ENCODE results near the gene RGL1. TPM values are rescaled to one million over a fixed set of nuclear protein-coding genes. Genes with fewer than 3 reads are reported as not detected.

RGL1 gene
- total RNA-seq (2022; extraction: Qiagen RNA extraction), result 0.64 to 0.95 TPM (median 0.82 TPM) in 5 replicates

GRCh38 chr1:183804916-183805841, at the start of gene RGL1:
Gene RGL1, plus strand, starts transcription at chr1:183805120. Its CDS starts 178 bp downstream, at chr1:183805298.

Other genes with a start within 250 kb of the RGL1 start
- gene NCF2, start 214.7 kb upstream of the RGL1 start, total RNA-seq (2022; extraction: Qiagen RNA extraction), result 1.1 to 2.3 TPM (median 1.9 TPM) in 5 replicates
- 145 to 189 TPM (median 176 TPM) in 5 replicates for gene ARPC5, start 169.3 kb upstream of the RGL1 start, total RNA-seq (2022; extraction: Qiagen RNA extraction)
- not detected in 5 replicates for gene APOBEC4, start 151.8 kb upstream of the RGL1 start, total RNA-seq (2022; extraction: Qiagen RNA extraction)
- 0.07 to 0.28 TPM (median 0.19 TPM) in 5 replicates for gene COLGALT2, start 232.6 kb downstream of the RGL1 start, total RNA-seq (2022; extraction: Qiagen RNA extraction)
- gene TSEN15, start 246.6 kb downstream of the RGL1 start, total RNA-seq (2022; extraction: Qiagen RNA extraction), result 27.3 to 31.2 TPM (median 30.3 TPM) in 5 replicates